AG20443 (cell line): ENCODE measurements around the gene INPP5A.
A peak's percentile ranks its signal among the peaks of the same experiment; 100 is the strongest.

ENCODE experiments used
- DNase-seq: peaks from one replicate; pipeline ENCODE4 v3.0.0; 2012; ENCODE audit warnings: low spot score, mixed read lengths

Gene INPP5A

DNA sequence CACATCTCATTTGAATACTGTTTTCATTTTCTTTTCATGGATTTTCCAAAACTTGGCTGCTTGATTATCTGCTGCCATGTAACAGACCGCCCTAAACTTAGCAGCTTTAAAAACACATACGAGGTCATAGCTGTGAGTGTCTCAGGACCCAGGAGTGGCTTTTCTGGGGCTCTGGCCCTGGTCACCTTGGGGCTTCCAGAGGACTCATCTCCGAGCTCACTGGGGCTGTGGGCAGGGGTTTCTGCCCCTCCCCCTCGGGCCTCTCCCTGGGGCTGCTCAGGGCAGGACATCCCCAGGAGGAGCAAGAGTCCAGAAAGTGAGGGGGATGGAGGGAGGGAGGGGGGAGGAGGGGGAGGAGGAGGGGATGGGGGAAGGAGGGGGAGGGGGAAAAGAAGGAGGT, 171.3 kb downstream of the INPP5A start:
- no peak for DNase-seq

GRCh38 chr10:132709471-132709951, 171.9 kb downstream of the INPP5A start:
- DNase-seq = no peak

- no peak for DNase-seq
These were observed 172.6 kb downstream of the INPP5A start for GRCh38 chr10:132710036-132710686.

- DNase-seq = no peak
These were observed 173.4 kb downstream of the INPP5A start for GRCh38 chr10:132710746-132711612.

GRCh38 chr10:132711613-132712121, 174.1 kb downstream of the INPP5A start:
- DNase-seq = no peak

DNA sequence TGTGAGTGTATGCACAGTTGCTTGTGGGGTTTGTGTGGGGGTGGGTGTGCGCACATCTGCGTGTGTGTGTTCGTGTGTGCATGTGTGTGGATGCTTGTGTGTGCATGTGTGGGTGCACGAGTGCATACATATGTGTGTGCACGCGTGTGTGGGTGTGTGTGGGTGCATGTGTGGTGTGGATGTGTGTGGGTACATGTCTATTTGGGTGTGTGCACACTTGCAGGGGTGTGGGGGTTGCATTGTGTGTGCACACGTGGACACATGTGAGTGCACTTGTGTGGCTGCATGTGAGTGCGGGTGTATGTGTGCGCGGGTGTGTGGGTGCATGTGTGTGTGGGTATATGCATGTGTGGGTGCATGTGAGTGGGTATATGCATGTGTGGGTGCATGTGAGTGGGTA, 174.7 kb downstream of the INPP5A start:
- no peak for DNase-seq

GRCh38 chr10:132712743-132713142, 175.2 kb downstream of the INPP5A start:
- no peak for DNase-seq

DNA sequence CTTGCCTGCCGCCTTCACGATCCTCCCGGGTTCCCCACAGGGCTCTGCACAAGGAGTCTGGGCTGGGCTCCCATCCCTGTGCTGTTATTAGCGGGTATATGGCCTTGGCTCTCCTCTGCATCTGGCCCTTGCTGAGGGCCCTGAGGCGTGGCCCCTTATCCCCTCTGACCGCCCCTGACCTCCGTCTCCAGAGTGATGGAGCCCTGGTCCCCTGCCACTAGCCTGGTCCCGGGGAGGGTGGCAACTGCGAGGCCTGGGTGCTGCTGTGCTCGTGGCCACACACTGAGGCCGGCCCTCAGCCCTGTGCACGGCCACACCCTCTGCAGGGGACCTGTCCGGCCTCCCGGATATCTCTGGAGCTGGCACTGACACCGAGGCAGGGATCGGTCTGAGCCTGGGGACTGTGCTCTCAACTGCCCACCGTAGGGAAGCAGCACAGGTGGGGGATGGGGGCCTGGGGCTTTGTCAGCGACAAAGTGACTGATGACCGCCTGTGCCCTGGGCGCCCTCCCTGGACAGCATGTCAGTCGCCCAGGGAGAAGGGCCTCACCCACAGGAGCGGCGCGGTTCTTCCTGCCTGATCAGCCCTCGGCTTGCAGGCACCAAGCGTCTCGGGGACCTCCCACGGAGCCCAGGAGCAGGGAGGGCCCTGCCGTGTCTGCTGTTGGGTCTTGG, 176.0 kb downstream of the INPP5A start:
- DNase-seq = no peak

DNA sequence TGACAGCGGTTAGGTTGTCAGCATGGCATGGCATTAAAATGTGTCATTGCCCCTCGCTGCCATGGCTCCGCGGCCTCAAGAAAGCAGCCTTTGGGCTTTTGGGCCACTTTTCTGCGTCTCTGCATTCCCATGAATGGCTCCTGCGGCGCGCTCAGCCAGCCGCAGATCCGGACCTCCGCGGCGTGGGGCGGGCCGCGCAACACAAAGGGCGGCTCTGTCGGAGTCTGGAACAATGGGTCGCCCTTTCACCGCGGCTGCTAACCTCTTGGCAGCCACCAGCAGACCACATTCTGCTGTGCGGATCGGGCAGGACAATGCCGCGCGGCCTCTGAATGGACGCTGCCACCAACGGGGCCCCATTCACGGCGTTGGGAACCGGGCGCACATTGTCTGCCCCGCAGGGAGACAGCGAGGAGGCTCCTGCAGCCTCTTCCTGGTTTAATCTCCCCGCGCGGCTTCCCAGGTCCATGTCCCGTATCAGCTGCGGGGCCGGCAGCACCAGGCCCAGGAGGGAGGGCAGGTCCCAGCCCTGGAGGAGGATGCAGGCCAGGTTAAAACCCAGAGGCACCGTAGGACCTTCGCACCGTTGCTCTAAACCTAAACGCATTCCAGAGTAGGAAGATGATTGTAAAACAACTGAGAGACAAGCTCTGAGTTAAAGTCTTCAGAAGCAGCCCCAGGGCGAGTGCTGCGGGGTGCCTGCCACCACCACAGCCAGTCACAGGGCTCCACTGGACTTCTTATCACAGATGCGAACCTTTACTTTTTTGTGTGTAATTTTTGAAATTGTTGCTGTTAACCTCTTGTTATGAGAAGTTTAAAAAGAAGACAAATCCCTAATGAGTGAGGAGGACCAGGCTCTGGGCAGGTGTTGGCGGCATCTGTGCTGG, 176.8 kb downstream of the INPP5A start:
- DNase-seq = no peak

DNA sequence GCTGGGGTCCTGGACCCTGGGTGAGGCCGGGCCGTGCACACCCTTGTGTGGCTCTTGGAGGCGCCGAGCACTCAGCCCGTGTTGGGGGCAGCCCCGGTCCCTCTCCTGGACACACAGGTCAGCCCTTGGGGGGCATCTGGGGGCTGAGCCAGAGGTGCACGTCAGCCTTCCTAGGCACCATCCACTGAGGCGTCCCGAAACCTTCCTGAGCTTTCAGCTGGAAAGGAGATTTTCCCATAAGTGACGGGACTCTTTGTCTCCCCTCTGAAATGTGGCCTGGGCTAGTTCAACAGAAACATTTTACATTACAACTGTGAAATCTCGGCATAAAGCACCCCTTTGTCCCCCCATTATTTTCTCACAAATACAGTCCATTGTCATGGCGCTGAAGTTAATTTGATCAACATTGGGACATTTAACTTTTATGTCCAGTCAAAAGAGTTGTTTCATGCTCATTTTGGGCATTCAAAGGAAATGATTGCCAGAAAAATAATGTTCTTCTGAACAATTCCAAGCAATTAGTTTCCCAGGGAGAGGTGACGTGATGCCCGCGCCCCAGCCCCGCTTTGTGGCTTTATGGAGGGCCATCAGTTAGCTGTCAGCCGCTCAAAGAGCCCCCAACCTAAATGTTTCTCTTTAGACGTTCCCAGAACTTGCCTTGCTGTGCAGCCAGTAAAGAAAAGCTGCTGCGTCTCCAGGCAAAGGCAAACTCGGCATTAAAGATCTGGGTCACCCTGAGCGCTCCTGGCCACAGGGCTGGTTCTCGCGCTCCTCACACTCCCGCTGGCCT, 177.6 kb downstream of the INPP5A start:
- no peak for DNase-seq

GRCh38 chr10:132715776-132716680, 178.4 kb downstream of the INPP5A start:
- DNase-seq = no peak

GRCh38 chr10:132716691-132717490, 179.3 kb downstream of the INPP5A start:
- no peak for DNase-seq

GRCh38 chr10:132721725-132722124, 184.1 kb downstream of the INPP5A start:
- DNase-seq = no peak

DNA sequence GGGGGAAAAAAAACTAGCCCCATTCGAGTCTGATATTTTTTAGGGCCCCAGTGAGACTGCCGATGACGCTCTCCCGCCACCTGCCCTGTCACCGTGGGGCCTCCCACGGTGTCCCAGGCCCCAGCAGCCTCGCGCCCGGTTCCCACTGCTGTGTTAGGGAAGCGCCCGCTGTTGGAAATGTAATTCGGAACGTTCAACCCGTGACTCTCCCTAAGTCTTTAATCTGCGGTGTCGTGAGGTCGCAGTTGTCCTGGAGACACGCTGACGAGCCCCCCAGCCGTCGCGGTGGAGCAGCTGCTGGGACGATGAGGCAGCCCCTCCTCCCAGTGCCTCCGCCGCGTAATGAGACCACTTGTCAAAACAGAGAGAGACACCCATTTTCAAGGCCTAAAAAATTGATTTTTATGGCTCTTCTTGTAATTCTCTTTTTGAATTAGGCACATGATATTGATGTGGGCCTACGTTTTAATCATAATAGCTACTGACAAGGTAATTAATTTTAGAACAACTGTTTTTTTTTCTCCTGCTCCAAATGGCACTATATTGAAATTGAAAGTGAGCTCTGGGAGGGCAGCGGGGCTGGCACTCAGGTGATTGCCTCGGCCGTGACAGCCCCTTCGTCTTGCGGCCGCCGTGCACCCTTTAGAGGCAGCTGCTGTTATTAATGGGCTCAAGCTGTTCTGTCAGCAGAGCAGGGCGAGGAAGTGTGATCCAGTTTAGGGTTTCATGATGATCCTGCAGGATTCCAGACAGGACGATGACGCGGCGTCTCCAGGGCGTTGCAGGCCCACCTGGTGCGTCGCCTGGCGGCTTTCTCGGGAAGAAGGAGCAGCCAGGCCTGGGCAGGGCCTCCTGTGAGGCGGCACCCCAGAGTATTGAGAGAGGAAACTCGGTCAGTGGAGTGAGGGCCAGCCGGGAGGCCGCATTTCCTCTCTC, 185.1 kb downstream of the INPP5A start:
- DNase-seq = no peak

DNA sequence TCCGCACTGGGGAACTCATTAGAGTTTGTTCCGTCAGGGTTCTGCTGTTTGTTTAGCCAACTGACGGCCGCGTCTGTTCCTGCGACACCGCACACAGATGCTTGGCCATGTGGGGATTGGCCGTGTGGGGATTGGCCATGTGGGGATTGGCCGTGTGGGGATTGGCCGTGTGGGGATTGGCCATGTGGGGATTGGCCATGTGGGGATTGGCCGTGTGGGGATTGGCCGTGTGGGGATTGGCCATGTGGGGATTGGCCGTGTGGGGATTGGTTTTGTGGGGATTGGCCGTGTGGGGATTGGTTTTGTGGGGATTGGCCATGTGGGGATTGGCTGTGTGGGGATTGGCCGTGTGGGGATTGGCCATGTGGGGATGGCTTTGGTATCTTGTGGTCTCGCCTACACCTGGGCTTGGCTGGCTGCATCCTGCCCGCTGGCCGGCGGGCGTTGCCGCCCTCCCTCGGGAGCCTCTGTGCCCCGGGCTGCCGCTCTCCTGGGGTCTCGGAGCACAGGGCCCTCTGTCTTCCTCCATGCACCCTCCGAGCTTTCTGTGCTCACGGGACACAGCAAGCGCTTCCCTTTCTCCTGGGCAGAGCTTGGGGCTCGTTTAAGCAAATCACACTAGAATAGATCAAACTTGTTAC, 185.9 kb downstream of the INPP5A start:
- DNase-seq = no peak

- DNase-seq = peak; percentile 78
These were observed 186.9 kb downstream of the INPP5A start for GRCh38 chr10:132724446-132724845.

GRCh38 chr10:132725202-132725601, 187.6 kb downstream of the INPP5A start:
- no peak for DNase-seq
